Loucy (cell line): ENCODE results near the gene SHISA6.

Experiments
- CTCF ChIP-seq: fragments of 200-600 bp; sonication (generic); conservative IDR thresholded peaks from 2 replicates; pipeline ENCODE4 v1.5.1; 2014; ENCODE audit warnings: mild to moderate bottlenecking, antibody characterized with exemption, low read length
- EZH2phosphoT487 ChIP-seq: fragments of 200-600 bp; IDR thresholded peaks from 2 replicates; pipeline ENCODE4 v1.6.1; 2018; ENCODE audit warnings: antibody characterized with exemption, mild to moderate bottlenecking, moderate library complexity, borderline replicate concordance

GRCh38 chr17:11330826-11331225 lies 89.8 kb downstream of the SHISA6 start:
- TF ChIP-seq CTCF (no peak), EZH2phosphoT487 (no peak)
